Endothelial cell of umbilical vein (primary cell): Measurements from ENCODE around the gene FAM168A.

Experiments
- EZH2 ChIP-seq: IDR thresholded peaks from 2 replicates; pipeline ENCODE4 v1.6.1; 2012; ENCODE audit warnings: borderline replicate concordance, low read depth, mild to moderate bottlenecking, moderate library complexity, low read length, inconsistent platforms; ENCODE audit not compliant: severe bottlenecking
- JUN ChIP-seq: IDR thresholded peaks from 2 replicates; pipeline ENCODE4 v1.6.1; 2011; ENCODE audit warnings: borderline replicate concordance, low read depth; ENCODE audit not compliant: insufficient read length, insufficient read depth
- POLR2A ChIP-seq: IDR thresholded peaks from 2 replicates; pipeline ENCODE4 v1.6.1; 2012; ENCODE audit warnings: low read depth, mild to moderate bottlenecking, control low read depth, low read length
- POLR2AphosphoS5 ChIP-seq: IDR thresholded peaks from 2 replicates; pipeline ENCODE4 v1.6.1; 2012; ENCODE audit warnings: low read depth, mild to moderate bottlenecking, control low read depth, low read length, moderate library complexity; ENCODE audit not compliant: insufficient read depth
- TF ChIP-seq, protein P1 (sequence below), 2 donors: IDR thresholded peaks; 1 replicate in 1 of 2; 2 replicates in 1 of 2; pipeline ENCODE4 v1.5.1; 2011; ENCODE audit warnings: low read length in 2 of 2, mild to moderate bottlenecking in 2 of 2, moderate library complexity in 2 of 2, control low read depth in 1 of 2, inconsistent platforms in 1 of 2, low read depth in 1 of 2; ENCODE audit not compliant: insufficient read depth in 1 of 2; ENCODE audit errors: extremely low read depth in 1 of 2

DNA sequence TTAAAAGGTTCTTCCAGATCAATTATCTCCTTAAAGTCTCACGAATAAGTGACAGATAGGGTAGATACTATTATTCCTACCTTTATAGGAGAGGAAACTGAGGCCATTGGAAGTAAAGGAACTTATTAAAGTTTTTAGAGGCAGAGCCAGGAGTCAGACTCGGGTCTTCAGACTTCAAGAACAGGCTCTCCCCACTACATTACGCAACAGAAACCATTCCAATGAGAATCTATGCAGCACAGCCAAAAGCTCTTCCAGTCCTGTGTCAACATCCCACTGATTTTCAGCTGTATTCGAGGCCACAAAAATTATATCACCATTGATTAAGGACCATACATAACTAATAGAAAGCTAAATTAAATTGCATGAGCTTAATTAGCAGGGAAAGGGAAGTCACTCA is 144.3 kb downstream of the FAM168A start:
- TF ChIP-seq EZH2: no peak
- TF ChIP-seq, protein P1, sequence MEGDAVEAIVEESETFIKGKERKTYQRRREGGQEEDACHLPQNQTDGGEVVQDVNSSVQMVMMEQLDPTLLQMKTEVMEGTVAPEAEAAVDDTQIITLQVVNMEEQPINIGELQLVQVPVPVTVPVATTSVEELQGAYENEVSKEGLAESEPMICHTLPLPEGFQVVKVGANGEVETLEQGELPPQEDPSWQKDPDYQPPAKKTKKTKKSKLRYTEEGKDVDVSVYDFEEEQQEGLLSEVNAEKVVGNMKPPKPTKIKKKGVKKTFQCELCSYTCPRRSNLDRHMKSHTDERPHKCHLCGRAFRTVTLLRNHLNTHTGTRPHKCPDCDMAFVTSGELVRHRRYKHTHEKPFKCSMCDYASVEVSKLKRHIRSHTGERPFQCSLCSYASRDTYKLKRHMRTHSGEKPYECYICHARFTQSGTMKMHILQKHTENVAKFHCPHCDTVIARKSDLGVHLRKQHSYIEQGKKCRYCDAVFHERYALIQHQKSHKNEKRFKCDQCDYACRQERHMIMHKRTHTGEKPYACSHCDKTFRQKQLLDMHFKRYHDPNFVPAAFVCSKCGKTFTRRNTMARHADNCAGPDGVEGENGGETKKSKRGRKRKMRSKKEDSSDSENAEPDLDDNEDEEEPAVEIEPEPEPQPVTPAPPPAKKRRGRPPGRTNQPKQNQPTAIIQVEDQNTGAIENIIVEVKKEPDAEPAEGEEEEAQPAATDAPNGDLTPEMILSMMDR (IDR thresholded peaks at IDR 0.05; ENCODE audit: extremely low read depth in 1 of 2, insufficient read depth in 1 of 2, low read depth in 1 of 2, low read length in 2 of 2): no peak
- no peak for TF ChIP-seq POLR2AphosphoS5
- TF ChIP-seq POLR2A: no peak
- TF ChIP-seq JUN: no peak
